GM13977 (cell line): ENCODE results near the gene STK11IP.

Source experiments
- DNase-seq: peaks from one replicate; pipeline ENCODE4 v3.0.0; 2012; ENCODE audit warnings: low spot score
- in situ Hi-C: fragments of 300-500 bp; cut with MboI; formaldehyde crosslinking; loops from one replicate; pipeline ENCODE4 v1.12.0; 2022; ENCODE audit warnings: low sequenced_read_pairs, low pct_unique_long_range_greater_than_20kb, mixed read lengths, inconsistent platforms; ENCODE audit not compliant: unreplicated experiment
- TF ChIP-seq, protein P1 (sequence below): IDR thresholded peaks from 2 replicates; pipeline ENCODE4 v1.5.1; 2012; ENCODE audit warnings: mild to moderate bottlenecking, control low read depth; ENCODE audit not compliant: insufficient read depth; ENCODE audit errors: extremely low read depth, missing control alignments

Gene STK11IP

DNA sequence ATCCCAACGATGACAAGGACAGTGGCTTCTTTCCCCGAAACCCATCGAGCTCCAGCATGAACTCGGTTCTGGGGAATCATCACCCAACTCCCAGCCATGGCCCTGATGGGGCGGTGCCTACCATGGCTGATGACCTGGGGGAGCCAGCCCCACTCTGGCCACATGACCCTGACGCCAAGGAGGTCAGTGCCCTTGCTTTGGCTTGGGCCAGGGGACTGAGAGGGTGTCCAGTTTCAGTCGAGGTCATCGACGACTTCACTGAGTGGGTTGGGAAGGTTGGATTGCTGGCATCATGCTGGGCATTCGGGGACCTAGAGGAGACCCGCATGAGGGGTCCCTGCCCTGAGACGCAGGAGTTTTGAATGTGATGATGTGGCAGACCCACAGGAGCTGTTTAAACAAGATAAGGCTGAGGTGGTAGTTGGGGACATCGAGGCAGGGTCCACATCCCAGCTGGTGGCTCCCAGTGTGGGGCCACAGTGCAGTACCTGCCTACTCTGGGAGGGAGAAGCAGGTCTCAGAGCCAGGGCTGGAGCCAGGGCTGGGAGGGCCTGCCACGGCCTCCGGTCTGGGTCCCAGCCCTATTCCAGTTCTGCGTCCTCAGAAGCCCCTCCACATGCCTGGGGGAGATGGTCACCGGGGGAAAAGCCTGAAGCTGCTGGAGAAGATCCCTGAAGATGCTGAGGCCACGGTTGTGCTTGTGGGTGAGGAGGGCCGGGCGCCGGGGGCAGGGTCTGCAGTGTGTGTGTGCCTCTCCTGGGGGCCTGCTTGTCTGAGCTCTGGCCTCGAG, 35.8 kb downstream of the STK11IP start:
- DNase-seq = peak; percentile 11
- in situ Hi-C loops = no loop called here
- TF ChIP-seq, protein P1, sequence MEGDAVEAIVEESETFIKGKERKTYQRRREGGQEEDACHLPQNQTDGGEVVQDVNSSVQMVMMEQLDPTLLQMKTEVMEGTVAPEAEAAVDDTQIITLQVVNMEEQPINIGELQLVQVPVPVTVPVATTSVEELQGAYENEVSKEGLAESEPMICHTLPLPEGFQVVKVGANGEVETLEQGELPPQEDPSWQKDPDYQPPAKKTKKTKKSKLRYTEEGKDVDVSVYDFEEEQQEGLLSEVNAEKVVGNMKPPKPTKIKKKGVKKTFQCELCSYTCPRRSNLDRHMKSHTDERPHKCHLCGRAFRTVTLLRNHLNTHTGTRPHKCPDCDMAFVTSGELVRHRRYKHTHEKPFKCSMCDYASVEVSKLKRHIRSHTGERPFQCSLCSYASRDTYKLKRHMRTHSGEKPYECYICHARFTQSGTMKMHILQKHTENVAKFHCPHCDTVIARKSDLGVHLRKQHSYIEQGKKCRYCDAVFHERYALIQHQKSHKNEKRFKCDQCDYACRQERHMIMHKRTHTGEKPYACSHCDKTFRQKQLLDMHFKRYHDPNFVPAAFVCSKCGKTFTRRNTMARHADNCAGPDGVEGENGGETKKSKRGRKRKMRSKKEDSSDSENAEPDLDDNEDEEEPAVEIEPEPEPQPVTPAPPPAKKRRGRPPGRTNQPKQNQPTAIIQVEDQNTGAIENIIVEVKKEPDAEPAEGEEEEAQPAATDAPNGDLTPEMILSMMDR = no peak

DNA sequence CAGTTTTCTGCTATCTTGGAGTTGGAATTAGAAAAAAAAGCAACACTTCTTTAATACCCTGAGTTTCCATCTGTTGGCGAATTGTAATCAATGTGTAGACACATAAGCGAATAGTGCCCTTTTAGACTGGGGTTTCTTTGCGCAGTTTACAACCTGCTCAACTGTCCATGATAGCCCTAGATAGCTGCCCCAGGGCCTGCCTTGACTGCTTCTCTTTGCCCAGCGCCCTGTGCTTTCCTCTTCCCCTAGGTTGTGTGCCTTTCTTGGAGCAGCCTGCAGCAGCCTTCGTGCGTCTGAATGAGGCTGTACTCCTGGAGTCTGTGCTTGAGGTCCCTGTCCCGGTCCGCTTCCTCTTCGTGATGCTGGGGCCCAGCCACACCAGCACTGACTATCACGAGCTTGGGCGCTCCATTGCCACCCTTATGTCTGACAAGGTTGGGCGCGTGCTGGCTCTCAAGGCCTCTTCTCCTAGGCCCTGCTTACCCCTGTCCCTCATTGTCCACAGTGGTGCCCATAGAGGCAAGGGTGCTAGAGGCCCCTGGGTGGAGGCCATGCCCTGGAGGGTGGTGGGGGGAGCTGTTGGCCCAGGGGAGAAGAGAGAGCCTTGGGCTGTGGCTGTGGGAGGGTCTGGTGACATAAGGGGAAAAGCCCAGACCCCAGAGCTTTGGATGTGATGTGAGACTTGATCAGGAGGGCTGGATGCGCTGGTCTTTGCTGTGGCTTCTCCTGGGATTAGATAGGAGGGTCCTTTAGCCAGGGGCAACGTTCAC, 36.7 kb downstream of the STK11IP start:
- TF ChIP-seq, protein P1 = no peak
- DNase-seq = peak; percentile 12
- in situ Hi-C loops = no loop called here

DNA sequence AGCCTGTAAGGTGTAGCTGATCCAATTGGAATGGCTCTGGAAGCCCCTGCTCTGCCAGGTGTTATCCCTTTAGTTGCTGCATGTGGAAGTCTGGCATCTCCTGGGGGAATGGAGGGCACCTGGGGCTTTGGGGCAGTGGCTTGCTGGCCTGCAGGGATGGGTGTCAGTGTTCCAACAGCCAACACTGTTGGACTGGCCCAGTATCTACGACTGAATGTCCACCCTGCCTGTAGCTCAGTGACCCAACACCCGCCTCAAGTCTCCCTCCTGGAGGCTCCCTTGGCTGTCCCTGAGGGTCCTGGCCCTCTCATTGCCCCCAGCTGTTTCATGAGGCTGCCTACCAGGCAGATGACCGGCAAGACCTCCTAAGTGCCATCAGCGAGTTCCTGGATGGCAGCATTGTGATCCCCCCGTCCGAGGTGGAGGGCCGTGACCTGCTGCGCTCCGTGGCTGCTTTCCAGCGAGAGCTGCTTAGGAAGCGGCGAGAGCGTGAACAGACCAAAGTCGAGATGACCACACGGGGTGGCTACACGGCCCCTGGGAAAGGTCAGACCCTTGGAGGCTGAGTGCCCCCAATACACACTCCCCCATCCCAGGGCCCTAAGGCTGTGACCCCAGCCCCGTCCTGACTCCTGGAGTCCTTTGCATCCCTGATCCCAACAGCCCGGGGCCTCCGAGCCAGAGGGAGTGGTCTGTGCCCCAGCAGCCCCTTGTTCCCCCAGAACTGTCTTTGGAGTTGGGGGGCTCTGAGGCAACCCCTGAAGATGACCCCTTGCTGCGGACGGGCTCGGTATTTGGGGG, 37.5 kb downstream of the STK11IP start:
- TF ChIP-seq, protein P1 = no peak
- peak; percentile 23 for DNase-seq
- in situ Hi-C loops = no loop called here

DNA sequence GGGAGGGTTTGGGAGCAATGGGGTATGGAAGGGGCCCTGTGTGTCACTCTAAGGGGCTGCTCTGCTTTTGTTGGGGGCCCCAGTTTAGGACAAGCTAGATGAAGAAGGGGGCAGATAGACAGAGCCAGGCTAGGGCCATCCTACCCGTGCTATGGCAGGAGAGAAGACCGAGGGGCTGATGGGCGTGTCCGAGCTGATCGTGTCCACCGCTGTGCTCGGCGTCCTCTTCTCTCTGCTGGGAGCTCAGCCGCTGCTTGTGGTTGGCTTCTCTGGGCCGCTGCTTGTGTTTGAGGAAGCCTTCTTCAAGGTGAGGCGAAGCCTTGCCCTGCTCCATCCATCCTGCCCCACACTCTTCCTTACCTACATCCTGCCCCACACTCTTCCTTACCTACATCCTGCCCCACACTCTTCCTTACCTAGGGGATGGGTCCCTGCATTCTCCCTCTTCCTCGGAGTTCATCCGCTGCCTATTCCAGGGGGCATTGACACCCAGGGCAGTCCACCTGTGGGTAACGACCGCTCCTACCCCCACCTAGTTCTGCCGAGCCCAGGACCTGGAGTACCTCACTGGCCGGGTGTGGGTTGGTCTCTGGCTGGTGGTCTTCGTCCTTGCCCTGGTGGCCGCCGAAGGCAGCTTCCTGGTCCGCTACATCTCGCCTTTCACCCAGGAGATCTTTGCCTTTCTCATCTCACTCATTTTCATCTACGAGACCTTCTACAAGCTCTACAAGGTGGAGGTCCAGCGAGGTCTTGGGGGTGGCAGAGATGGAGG, 38.7 kb downstream of the STK11IP start:
- in situ Hi-C loops = no loop called here
- TF ChIP-seq, protein P1 = no peak
- DNase-seq = peak; percentile 23

DNA sequence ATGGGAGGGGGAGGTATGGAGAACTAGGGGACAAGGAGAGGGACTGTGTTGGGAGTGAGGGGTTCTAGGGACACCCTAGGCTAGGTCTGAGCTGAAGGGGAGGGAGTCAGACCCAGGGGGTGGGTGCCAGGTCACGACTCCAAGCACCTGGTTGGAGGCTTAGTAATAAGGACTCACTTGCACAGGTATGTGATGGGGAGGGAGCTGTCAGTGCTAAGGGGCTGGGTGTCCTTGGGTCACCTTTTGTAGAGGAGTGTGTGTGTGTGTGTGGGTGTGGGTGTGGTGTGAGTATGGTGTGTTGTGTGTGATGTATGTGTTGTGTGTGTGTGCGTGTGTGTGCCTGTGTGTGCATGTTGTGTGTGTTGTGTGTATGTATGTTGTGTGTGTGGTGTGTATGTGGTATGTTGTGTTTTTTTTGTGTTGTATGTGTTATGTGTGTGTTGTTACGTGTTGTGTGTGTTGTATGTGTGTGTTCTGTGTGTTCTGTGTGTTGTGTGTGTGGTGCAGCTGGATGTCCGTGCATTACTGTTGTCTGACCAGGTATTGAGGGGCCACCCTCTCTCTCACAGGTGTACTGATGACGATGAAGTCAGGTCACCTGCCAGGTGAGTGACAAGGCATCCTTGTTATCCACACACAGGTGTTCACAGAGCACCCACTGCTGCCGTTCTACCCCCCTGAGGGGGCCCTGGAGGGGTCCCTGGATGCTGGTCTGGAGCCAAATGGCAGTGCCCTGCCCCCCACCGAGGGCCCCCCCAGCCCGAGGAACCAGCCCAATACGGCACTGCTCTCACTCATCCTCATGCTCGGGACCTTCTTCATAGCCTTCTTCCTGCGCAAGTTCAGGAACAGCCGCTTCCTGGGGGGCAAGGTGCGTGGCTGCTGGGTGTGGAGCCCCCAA, 39.5 kb downstream of the STK11IP start:
- TF ChIP-seq, protein P1 = no peak
- DNase-seq = peak; percentile 16
- in situ Hi-C loops = no loop called here
